Measurements from ENCODE around the gene RGL1.

RGL1 gene

DNA sequence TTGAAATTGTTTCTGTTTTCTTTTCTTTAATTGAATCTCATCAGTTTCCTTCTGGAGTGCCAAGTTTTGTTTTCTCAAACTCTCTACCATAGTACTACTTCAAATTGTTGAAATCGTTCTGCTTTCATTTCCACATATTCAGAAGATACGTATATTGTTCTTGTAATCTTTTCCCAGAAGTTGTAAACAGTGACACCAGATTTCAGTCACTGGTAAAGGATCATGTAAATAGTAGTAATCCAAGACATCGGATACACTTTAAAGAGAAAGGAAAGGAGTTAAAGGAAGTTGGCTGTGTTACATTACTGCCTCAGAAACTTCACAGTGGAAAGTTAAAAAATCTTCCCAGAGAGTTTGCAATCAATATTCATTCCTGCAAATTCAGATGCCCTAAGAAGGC, 67.5 kb downstream of the RGL1 start:
- Mint-ChIP-seq H3K4me1 (peaks cover 3% of the 10 kb centered on the region), H3K36me3 (no peaks in the 10 kb centered on the region), H3K4me3 (no peak overlapping the region), H3K27ac (no peak overlapping the region), H3K9me3 (no peaks in the 10 kb centered on the region), H3K27me3 (no peaks in the 10 kb centered on the region)
- ATAC-seq (ENCODE audit: low read depth) (no peak), DNase-seq (ENCODE audit: low spot score in 2 of 2) (no peak)

DNA sequence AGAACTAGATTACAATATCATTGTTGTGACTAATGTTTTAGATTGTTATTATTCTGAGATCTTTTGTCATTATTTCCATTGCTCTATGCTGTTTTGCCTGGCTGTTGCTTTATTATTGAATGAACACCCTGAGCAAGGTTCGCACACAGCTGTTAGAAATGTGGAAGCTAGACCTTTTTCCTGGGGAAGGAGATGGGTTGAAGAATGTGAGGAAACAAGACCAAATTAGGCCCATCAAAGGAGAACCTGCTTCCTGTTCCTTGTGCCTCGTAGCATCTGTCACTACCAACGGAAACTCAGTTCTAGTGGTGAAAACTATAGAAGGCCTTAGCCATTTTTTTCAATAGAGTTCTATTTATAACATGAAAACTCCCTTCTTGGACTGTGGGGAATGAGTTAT, 68.7 kb downstream of the RGL1 start:
- Mint-ChIP-seq H3K27me3 (no peaks in the 10 kb centered on the region), H3K27ac (no peak overlapping the region), H3K4me1 (peaks cover 3% of the 10 kb centered on the region), H3K4me3 (no peak overlapping the region), H3K9me3 (no peaks in the 10 kb centered on the region), H3K36me3 (no peaks in the 10 kb centered on the region)
- no peak for DNase-seq (ENCODE audit: low spot score in 2 of 2)
- no peak for ATAC-seq (ENCODE audit: low read depth)

DNA sequence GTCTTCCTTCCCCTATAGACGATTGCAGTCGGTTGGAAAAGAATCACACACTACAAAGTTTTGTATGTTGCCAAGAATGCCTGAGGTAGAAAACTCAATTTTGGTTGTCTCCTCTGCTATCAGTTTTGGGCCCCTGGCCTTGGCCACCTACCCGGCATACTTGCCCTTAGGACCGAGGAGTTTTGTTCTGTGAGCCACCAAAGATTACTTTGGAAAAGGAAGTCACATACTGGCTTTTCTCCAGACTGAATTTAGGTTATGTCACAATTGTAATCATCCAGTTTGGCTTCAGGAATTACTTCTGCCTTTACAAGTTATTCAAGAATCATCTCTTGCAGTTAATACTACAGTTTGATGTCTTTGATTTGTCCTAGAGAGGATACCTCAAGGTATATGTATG, 71.4 kb downstream of the RGL1 start:
- Mint-ChIP-seq H3K36me3 (no peaks in the 10 kb centered on the region), H3K4me3 (no peak overlapping the region), H3K4me1 (peaks cover 3% of the 10 kb centered on the region), H3K27me3 (peaks cover 2% of the 10 kb centered on the region), H3K27ac (no peak overlapping the region), H3K9me3 (no peaks in the 10 kb centered on the region)
- no peak for ATAC-seq (ENCODE audit: low read depth)
- DNase-seq (ENCODE audit: low spot score in 2 of 2), result no peak

DNA sequence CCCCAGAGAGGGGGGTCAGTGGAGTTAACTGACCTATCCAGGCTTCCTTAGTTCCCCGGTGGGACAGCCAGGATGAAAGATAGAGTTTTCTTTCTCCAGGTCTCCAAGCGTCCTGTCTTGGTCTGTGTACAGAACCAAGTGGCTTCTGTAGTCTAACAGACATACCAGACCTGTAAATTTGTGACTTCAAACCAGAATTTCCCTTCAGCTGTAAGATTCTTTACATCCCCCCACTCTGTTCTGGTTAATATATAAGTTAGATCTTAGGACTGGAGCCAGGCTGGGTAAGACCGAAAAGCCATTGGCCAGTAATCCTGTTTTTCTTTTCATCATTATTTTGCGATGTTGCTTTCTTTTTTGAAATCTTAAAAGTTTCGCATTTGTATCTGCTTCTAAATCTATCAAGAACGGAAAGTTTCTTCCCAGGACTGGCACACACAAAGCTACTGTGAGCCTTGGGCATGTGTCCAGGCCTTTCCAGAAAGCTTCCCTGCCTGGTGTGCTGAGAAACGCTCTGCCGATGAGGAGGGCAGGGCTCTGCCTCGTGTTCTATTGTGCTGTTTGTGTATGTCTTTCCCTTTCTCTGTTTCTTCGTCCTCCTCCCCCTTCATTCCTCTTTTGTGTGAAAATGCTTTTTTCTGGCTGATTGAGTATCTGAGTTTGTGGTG, 72.3 kb downstream of the RGL1 start:
- H3K27ac Mint-ChIP-seq, result no peak overlapping the region

DNA sequence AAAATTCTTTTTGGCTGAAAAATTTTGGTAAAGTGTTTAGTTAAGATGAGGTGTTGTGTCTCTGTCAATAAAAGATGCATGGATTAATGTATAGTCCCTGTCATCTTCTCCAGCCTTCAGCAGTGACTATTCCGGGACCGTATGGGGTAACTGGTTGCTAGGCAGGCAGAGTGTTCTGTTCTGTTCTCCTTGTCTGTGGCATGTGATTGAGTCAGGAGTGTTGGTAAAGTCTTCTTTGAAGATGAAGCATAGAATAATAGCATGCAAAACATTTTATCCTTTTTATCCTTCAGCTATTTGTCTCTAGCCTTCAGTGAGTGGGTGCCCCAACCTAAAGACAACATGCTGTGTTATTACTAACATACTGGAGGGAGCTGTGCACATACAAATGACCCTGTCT, 74.6 kb downstream of the RGL1 start:
- no peak overlapping the region for H3K27ac Mint-ChIP-seq
- H3K27me3 Mint-ChIP-seq, result peaks cover 4% of the 10 kb centered on the region
- H3K9me3 Mint-ChIP-seq, result no peaks in the 10 kb centered on the region
- no peak for ATAC-seq (ENCODE audit: low read depth)
- H3K36me3 Mint-ChIP-seq, result no peaks in the 10 kb centered on the region
- no peak overlapping the region for H3K4me3 Mint-ChIP-seq
- peaks cover under 1% of the 10 kb centered on the region for H3K4me1 Mint-ChIP-seq
- DNase-seq (ENCODE audit: low spot score in 2 of 2), result no peak

More for the DNA sequence above, 72.3 kb downstream of the RGL1 start:
- Mint-ChIP-seq H3K27me3 (peaks cover 2% of the 10 kb centered on the region), H3K9me3 (no peaks in the 10 kb centered on the region), H3K4me1 (peaks cover 3% of the 10 kb centered on the region), H3K36me3 (no peaks in the 10 kb centered on the region), H3K4me3 (no peak overlapping the region)
- DNase-seq (ENCODE audit: low spot score in 2 of 2) (no peak), ATAC-seq (ENCODE audit: low read depth) (no peak)

DNA sequence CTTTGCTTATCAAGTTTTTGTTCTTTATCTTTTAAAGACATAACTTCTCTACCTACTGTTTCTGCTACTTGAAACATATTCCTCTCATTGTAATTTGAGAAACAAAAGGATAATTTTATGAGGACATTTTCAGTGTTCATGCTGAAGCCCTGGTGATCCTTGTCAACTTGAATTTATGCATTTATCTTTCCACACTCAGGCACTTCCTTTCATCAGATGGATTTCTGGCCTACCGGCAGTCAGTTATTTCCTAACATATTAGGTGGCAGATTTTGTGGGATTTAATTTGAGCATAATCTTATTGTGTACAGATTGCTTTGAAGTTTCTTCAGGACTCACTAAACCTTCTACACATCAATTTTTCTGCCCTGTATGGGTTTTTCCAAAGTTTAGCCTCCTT, 75.0 kb downstream of the RGL1 start:
- Mint-ChIP-seq H3K4me1 (no peaks in the 10 kb centered on the region), H3K27ac (no peak overlapping the region), H3K9me3 (no peaks in the 10 kb centered on the region), H3K4me3 (no peak overlapping the region), H3K27me3 (peaks cover 4% of the 10 kb centered on the region), H3K36me3 (no peaks in the 10 kb centered on the region)
- no peak for ATAC-seq (ENCODE audit: low read depth)
- DNase-seq (ENCODE audit: low spot score in 2 of 2), result no peak

DNA sequence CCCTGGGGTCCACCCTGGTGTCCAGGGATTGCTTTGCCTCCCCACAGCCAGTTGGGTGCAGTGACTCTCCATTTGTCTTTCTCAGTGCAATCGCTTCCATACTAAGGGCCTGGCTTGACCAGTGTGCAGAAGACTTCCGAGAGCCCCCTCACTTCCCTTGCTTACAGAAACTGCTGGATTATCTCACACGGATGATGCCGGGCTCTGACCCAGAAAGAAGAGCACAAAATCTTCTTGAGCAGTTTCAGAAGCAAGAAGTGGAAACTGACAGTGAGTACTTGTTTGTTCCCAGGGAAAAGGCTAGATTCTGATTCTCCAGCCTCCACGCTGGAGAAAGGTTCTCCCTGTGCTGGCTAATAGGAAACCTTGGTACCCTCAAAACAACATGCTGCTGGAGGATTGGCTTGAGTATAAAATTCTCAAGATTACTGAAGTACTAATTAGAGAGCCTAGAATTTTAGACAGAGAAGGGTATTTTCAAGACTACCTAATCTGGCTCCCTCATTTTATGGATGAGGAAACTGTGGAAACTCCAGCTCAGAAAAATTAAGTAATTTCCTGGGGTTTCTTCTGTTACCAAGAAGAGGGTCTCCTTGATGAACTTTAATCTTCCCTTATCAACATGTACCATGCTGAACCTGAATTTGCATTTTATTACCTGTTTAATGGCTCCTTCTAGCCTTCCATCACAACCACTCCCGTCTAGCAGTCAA, 75.8 kb downstream of the RGL1 start:
- DNase-seq (ENCODE audit: low spot score in 2 of 2), result no peak
- Mint-ChIP-seq H3K36me3 (no peaks in the 10 kb centered on the region), H3K9me3 (no peaks in the 10 kb centered on the region), H3K27ac (no peak overlapping the region), H3K4me3 (no peak overlapping the region), H3K4me1 (no peaks in the 10 kb centered on the region), H3K27me3 (peaks cover 4% of the 10 kb centered on the region)
- no peak for ATAC-seq (ENCODE audit: low read depth)

DNA sequence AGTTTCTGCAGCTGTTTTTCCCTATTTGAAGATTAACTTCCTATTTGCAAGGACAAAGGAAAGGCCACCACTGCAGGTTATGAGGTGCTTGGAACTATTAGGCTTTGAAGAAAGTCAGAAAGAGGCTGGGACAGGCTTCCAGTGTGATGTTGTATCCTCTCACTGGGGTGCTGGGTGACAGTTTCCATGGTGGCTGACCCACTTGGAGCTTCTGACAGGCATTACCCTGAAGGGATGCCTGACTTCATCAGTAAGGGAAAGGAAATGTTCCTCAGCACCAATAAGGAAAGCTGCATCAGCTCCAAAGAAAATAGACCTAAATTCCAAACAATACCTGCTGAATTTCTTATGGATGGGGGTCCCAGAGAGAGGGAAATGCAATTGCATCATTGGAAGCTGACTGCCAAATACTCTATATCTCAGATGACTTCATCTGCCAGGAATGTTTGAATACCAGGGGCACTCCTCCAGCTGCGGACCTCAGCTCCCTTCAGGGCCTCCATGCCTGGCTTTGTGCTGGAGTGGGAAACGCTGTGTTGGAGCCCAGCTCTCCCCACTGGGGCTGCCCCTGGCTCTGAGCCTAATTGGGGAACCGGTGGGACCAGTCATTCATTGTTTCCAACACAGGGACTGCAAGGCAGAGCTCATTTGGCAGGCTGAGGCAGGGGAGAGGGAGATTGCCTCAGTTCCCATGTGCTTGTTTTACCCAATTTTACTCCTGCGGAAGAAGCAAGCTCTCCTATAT, 76.6 kb downstream of the RGL1 start:
- H3K4me1 Mint-ChIP-seq, result no peaks in the 10 kb centered on the region
- no peaks in the 10 kb centered on the region for H3K9me3 Mint-ChIP-seq
- no peak overlapping the region for H3K4me3 Mint-ChIP-seq
- ATAC-seq (ENCODE audit: low read depth) (no peak), DNase-seq (ENCODE audit: low spot score in 2 of 2) (no peak)
- H3K27ac Mint-ChIP-seq, result no peak overlapping the region
- H3K27me3 Mint-ChIP-seq, result peaks cover 4% of the 10 kb centered on the region
- no peaks in the 10 kb centered on the region for H3K36me3 Mint-ChIP-seq

DNA sequence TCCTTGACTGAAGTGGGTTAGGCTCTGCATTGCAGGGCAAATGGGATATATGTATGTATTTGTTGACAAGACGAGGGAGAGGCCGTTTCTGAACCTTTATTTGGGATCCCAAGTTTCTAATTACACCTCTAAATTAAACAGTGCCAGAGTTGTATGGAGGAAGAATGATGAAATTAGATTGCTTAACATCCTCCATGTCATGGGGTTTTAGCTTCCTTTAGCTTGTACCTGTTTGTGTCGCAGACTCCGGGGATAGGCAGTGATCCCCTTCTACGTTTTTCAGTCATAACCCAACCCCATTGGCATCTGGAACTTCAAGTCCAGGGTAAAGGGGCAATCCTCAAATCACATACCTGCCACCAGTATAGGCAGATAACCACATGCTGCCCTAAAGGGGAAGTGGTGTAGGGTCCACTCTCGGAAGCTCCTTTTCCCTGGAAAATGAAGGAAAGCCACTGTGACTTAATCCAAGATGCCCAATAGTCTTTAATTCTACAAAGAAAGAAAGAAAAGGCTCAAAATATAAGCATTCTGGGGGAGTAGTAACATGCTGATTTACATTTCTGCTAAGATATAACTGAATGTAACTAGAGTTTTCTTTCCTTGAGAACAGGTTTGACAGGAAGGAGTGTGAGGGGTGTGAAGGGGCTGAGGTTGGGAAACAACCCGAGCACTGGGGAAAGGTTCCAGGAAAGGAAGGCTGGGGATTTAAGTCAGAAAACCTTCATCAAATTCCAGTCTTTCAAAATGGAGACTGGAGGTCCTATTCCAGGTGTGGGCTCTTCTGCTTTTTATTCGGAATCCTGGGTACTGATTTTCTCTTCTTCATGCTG, 77.6 kb downstream of the RGL1 start:
- Mint-ChIP-seq H3K4me1 (no peaks in the 10 kb centered on the region), H3K4me3 (no peak overlapping the region), H3K36me3 (no peaks in the 10 kb centered on the region), H3K9me3 (no peaks in the 10 kb centered on the region), H3K27ac (no peak overlapping the region), H3K27me3 (peaks cover 4% of the 10 kb centered on the region)
- ATAC-seq (ENCODE audit: low read depth) (no peak), DNase-seq (ENCODE audit: low spot score in 2 of 2) (no peak)

DNA sequence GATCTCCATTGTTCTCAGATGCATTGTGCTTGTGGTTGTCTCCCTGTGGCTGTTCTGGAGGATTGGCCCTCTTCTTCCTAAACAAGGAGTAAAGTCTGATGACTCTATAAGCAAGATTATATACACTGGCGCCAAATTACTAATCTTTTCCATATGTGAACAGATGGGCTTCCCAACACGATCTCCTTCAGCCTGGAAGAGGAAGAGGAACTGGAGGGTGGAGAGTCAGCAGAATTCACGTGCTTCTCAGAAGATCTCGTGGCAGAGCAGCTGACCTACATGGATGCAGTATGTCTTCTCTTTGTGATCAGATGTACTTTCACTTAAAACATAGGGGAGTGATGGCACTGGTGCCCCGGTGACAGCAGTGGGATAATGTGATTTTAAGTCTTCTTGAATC, 78.7 kb downstream of the RGL1 start:
- DNase-seq (ENCODE audit: low spot score in 2 of 2) (no peak), ATAC-seq (ENCODE audit: low read depth) (no peak)
- Mint-ChIP-seq H3K27ac (no peak overlapping the region), H3K36me3 (no peaks in the 10 kb centered on the region), H3K9me3 (no peaks in the 10 kb centered on the region), H3K27me3 (peaks cover 4% of the 10 kb centered on the region), H3K4me3 (no peak overlapping the region), H3K4me1 (no peaks in the 10 kb centered on the region)

DNA sequence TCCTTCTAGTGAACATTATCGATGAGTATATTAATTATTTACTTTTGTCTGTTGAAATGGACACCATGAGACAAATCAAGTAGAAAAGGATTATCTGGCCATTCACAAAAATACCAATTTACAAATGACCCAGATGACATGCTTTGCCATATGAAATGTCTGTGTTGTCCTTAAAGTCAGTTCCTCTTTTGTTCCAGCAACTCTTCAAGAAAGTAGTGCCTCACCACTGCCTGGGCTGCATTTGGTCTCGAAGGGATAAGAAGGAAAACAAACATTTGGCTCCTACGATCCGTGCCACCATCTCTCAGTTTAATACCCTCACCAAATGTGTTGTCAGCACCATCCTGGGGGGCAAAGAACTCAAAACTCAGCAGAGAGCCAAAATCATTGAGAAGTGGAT, 79.6 kb downstream of the RGL1 start:
- H3K27me3 Mint-ChIP-seq, result peaks cover 2% of the 10 kb centered on the region
- no peaks in the 10 kb centered on the region for H3K36me3 Mint-ChIP-seq
- no peaks in the 10 kb centered on the region for H3K9me3 Mint-ChIP-seq
- DNase-seq (ENCODE audit: low spot score in 2 of 2), result no peak
- no peak overlapping the region for H3K4me3 Mint-ChIP-seq
- H3K27ac Mint-ChIP-seq, result no peak overlapping the region
- ATAC-seq (ENCODE audit: low read depth), result no peak
- no peaks in the 10 kb centered on the region for H3K4me1 Mint-ChIP-seq

DNA sequence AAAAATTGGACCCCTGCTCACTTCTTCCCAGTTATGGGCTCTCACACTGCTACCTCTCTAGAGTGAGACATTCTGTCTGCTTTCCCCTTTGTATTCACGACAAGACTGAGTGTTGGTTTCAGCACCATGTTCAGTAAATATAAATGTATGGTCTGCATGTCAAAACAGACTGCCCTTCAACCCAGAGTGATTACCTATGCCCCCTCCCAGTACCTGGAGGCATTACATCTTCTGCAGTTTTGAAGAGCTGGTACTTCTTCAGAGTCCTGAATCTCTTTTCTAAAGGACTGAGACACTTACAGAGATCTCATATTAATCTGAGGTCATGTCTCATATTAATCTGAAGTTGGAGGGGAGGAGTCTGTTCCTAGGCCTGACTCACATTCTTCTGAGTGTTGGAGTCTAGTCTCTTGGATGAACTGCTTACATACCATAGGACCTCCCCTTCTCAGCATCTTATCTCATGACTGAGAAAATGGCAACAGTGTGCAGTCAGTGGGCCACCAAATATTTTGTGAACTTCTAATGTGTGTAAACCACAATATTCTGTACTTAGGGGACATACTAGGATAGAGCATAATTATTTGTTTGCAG, 80.3 kb downstream of the RGL1 start:
- peaks cover 2% of the 10 kb centered on the region for H3K27me3 Mint-ChIP-seq
- no peak overlapping the region for H3K4me3 Mint-ChIP-seq
- no peaks in the 10 kb centered on the region for H3K4me1 Mint-ChIP-seq
- no peaks in the 10 kb centered on the region for H3K9me3 Mint-ChIP-seq
- no peak overlapping the region for H3K27ac Mint-ChIP-seq
- DNase-seq (ENCODE audit: low spot score in 2 of 2) (no peak), ATAC-seq (ENCODE audit: low read depth) (no peak)
- H3K36me3 Mint-ChIP-seq, result no peaks in the 10 kb centered on the region

DNA sequence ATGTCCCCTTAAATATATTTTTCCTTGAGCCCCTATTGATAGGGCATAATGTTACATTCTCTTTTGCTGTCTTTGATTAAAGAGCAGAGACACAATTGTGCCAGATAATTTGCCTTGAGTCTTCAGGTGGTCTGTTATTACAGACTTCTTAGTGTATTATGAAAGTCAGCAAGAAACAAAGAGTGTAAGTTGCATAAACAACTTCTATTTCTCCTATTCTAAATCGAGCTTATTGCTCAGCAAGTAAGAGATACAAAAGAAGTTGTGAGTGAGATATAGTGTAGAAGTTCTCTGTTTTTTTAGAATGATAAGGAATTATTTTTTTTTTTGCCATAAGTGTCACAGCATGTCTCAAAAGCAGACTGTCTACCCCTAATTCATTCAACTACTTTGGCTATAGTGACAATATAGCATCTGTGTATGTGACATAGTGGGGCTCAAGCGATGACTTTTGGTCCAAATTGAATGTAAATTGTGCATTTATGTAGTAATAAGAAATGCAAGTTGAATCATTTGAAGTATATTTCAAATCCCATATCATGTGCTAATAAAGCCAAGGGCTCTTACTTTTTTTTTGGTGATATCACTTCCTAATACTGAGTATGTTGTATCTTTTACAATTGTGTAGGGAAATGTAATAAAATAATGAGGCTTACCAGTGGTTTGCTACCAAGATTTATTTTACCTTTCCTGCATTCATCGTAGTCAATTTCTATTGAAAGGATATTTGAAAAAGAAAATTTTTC, 81.3 kb downstream of the RGL1 start:
- Mint-ChIP-seq H3K9me3 (no peaks in the 10 kb centered on the region), H3K4me3 (no peak overlapping the region), H3K27me3 (peaks cover 3% of the 10 kb centered on the region), H3K27ac (no peak overlapping the region), H3K36me3 (no peaks in the 10 kb centered on the region), H3K4me1 (no peaks in the 10 kb centered on the region)
- ATAC-seq (ENCODE audit: low read depth), result no peak
- DNase-seq (ENCODE audit: low spot score in 2 of 2), result no peak
